Hepatocyte (in vitro differentiated cells): ENCODE results near the gene SOS2. TPM values are rescaled to one million over a fixed set of nuclear protein-coding genes. Genes with fewer than 3 reads are reported as not detected.

Experiments
- DNase-seq: peaks from one replicate; pipeline ENCODE4 v3.0.0-alpha.2; 2016; ENCODE audit warnings: low spot score
- H2AFZ ChIP-seq: fragments of 200-600 bp; sonication (generic); 2 replicates; pipeline ENCODE4 v1.6.0; 2016; ENCODE audit warnings: antibody characterized with exemption, mild to moderate bottlenecking
- H3K27ac ChIP-seq: fragments of 200-600 bp; sonication (generic); 2 replicates; pipeline ENCODE4 v1.5.1; 2016; ENCODE audit warnings: mild to moderate bottlenecking
- H3K27me3 ChIP-seq: fragments of 200-600 bp; sonication (generic); 2 replicates; pipeline ENCODE4 v1.6.1; 2016
- H3K36me3 ChIP-seq: fragments of 200-600 bp; sonication (generic); replicated peaks from 2 replicates; pipeline ENCODE4 v1.5.1; 2016; ENCODE audit warnings: low read depth; ENCODE audit not compliant: insufficient read depth
- H3K4me1 ChIP-seq: fragments of 200-600 bp; sonication (generic); 2 replicates; pipeline ENCODE4 v1.5.1; 2016; ENCODE audit warnings: mild to moderate bottlenecking, moderate library complexity; ENCODE audit not compliant: insufficient read depth
- H3K4me2 ChIP-seq: fragments of 200-600 bp; sonication (generic); 2 replicates; pipeline ENCODE4 v1.6.0; 2016
- H3K4me3 ChIP-seq: fragments of 200-600 bp; sonication (generic); 2 replicates; pipeline ENCODE4 v1.5.1; 2016; ENCODE audit warnings: mild to moderate bottlenecking
- H3K79me2 ChIP-seq: fragments of 200-600 bp; sonication (generic); 2 replicates; pipeline ENCODE4 v1.6.0; 2017; ENCODE audit warnings: mild to moderate bottlenecking
- H3K9me2 ChIP-seq: fragments of 200-600 bp; sonication (generic); replicated peaks from 2 replicates; pipeline ENCODE4 v1.6.0; 2017; ENCODE audit warnings: mild to moderate bottlenecking; ENCODE audit not compliant: insufficient read depth
- H3K9me3 ChIP-seq: fragments of 200-600 bp; sonication (generic); 2 replicates; pipeline ENCODE4 v1.5.1; 2016; ENCODE audit warnings: low read depth, mild to moderate bottlenecking
- H4K20me1 ChIP-seq: fragments of 200-600 bp; sonication (generic); 2 replicates; pipeline ENCODE4 v1.6.0; 2016; ENCODE audit warnings: mild to moderate bottlenecking; ENCODE audit not compliant: insufficient read depth, poor library complexity, severe bottlenecking
- CTCF ChIP-seq: fragments of 200-600 bp; sonication (generic); IDR thresholded peaks from 2 replicates; pipeline ENCODE4 v1.5.1; 2016; ENCODE audit warnings: antibody characterized with exemption, mild to moderate bottlenecking; ENCODE audit not compliant: poor library complexity
- EZH2 ChIP-seq: fragments of 200-600 bp; sonication (generic); IDR thresholded peaks from 2 replicates; pipeline ENCODE4 v1.6.1; 2016; ENCODE audit warnings: antibody characterized with exemption, mild to moderate bottlenecking, borderline replicate concordance
- EZH2phosphoT487 ChIP-seq: fragments of 200-600 bp; sonication (generic); IDR thresholded peaks from one replicate; pipeline ENCODE4 v1.6.1; 2018; ENCODE audit warnings: antibody characterized with exemption, mild to moderate bottlenecking, low read depth, moderate library complexity; ENCODE audit not compliant: unreplicated experiment, severe bottlenecking
- WGBS: methylation state at CpG from one replicate; pipeline ENCODE4 v1.1.6; 2016; ENCODE audit warnings: low lambda C conversion rate; ENCODE audit errors: missing lambda C conversion rate; 5-methylcytosine and 5-hydroxymethylcytosine counted together
- polyA plus RNA-seq: library from polyadenylated mRNA; unstranded; fragments of >200 nt; fragmentation: Nextera tagmentation; extraction: Ambion mirVana; gene quantifications from 2 replicates; pipeline ENCODE4 v1.2.1, GENCODE V29; 2016
- total RNA-seq: library from RNA; depleted of rRNA; stranded (reverse); fragments of >200 nt; gene quantifications from 2 replicates; pipeline ENCODE4 v1.2.3, GENCODE V29; 2014

SOS2 gene
- total and polyA plus RNA-seq, 2 experiments from 2014 or later: 12.9 to 28.7 TPM

- H4K20me1 ChIP-seq: peaks cover 26% of the 10 kb centered on the region
- 87% methylated on average over 2 of the region's 2 CpGs for WGBS
- no peak overlapping the region for H3K27ac ChIP-seq
- H3K4me2 ChIP-seq: no peak overlapping the region
- no peak overlapping the region for H2AFZ ChIP-seq
- no peak for TF ChIP-seq EZH2phosphoT487
- TF ChIP-seq EZH2: no peak
- no peak for TF ChIP-seq CTCF
- no peaks in the 10 kb centered on the region for H3K9me2 ChIP-seq
- no peaks in the 10 kb centered on the region for H3K4me1 ChIP-seq
- H3K36me3 ChIP-seq: no peaks in the 10 kb centered on the region
- H3K27me3 ChIP-seq: no peaks in the 10 kb centered on the region
- DNase-seq: no peak
- H3K9me3 ChIP-seq: no peaks in the 10 kb centered on the region
- no peak overlapping the region for H3K4me3 ChIP-seq
- peaks cover 98% of the 10 kb centered on the region for H3K79me2 ChIP-seq
Measured at GRCh38 chr14:50215416-50215815, 16.0 kb downstream of the SOS2 start.

GRCh38 chr14:50213795-50214194, 17.6 kb downstream of the SOS2 start:
- Histone ChIP-seq H3K9me3 (no peaks in the 10 kb centered on the region), H3K9me2 (no peaks in the 10 kb centered on the region), H3K27ac (no peak overlapping the region), H3K4me2 (no peak overlapping the region), H3K4me3 (no peak overlapping the region), H3K4me1 (no peaks in the 10 kb centered on the region), H4K20me1 (peaks cover 20% of the 10 kb centered on the region), H3K79me2 (peaks cover 98% of the 10 kb centered on the region), H2AFZ (no peak overlapping the region), H3K27me3 (no peaks in the 10 kb centered on the region), H3K36me3 (no peaks in the 10 kb centered on the region)
- 88% methylated on average over 2 of the region's 2 CpGs for WGBS
- no peak for TF ChIP-seq CTCF
- TF ChIP-seq EZH2phosphoT487: no peak
- no peak for TF ChIP-seq EZH2
- DNase-seq: no peak

GRCh38 chr14:50212726-50213125, 18.7 kb downstream of the SOS2 start:
- TF ChIP-seq CTCF: no peak
- no peak for TF ChIP-seq EZH2
- no peak for TF ChIP-seq EZH2phosphoT487
- 62% methylated on average over 3 of the region's 3 CpGs for WGBS
- H3K9me2 ChIP-seq: no peaks in the 10 kb centered on the region

GRCh38 chr14:50210074-50210473, 21.3 kb downstream of the SOS2 start:
- Histone ChIP-seq H3K27me3 (no peaks in the 10 kb centered on the region), H3K4me2 (no peak overlapping the region), H4K20me1 (peaks cover 22% of the 10 kb centered on the region), H3K4me3 (no peak overlapping the region), H3K9me3 (no peaks in the 10 kb centered on the region), H3K27ac (no peak overlapping the region), H3K9me2 (no peaks in the 10 kb centered on the region), H2AFZ (no peak overlapping the region), H3K79me2 (peaks cover 95% of the 10 kb centered on the region), H3K4me1 (no peaks in the 10 kb centered on the region), H3K36me3 (no peaks in the 10 kb centered on the region)
- DNase-seq: no peak
- 93% methylated on average over 1 of the region's 1 CpG for WGBS
- no peak for TF ChIP-seq EZH2phosphoT487
- no peak for TF ChIP-seq CTCF
- no peak for TF ChIP-seq EZH2

More at GRCh38 chr14:50212726-50213125, 18.7 kb downstream of the SOS2 start:
- Histone ChIP-seq H3K4me2 (no peak overlapping the region), H3K4me1 (no peaks in the 10 kb centered on the region), H3K9me3 (no peaks in the 10 kb centered on the region), H2AFZ (no peak overlapping the region), H3K79me2 (peaks cover 96% of the 10 kb centered on the region), H4K20me1 (peaks cover 14% of the 10 kb centered on the region), H3K27ac (no peak overlapping the region), H3K4me3 (no peak overlapping the region), H3K36me3 (no peaks in the 10 kb centered on the region), H3K27me3 (no peaks in the 10 kb centered on the region)
- no peak for DNase-seq
